ENCODE data around the gene TOMM40.
"Not testable (repeated sequence)": the region's sequence is repeated elsewhere in the genome, so short reads cannot be mapped to it uniquely, and the experiment has no call there.

DNA sequence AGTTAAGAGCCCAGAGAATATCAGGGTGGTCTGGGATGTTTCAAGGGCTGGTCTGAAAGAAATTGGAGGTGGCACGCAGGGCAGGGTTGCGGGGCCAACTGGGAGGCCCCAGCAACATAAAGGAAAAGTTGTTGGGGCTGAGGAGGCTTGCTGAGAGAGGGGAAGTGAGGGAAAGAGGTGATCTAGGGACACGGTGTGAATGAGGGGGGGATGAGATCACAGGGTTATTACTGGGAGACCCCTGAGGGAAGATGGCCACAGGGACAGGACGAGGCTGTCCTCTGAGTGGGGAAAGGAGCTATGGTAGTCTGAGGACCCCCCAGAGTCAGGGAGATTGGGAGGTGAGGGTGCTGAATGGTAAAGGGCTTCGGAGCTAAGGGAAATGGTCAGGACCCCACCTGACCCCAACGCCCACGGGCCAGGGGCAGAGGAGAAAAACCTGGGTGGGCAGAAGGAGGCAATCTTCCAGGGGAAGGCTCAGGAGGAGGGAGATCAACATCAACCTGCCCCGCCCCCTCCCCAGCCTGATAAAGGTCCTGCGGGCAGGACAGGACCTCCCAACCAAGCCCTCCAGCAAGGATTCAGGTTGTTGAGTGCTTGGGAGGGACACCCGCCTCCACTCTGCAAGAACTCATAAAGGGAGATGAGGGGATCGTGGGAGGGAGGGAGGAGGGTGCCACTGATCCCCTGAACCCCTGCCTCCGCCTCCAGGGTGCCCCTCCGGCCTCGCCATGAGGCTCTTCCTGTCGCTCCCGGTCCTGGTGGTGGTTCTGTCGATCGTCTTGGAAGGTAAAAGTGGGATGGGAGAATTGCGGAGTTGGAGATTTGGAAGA, 35.4 kb downstream of the TOMM40 start:
- not testable (repeated sequence) for TF ChIP-seq CTCF (conservative IDR thresholded peaks at IDR 0.05); EZH2 (IDR thresholded peaks at IDR 0.05; ENCODE audit: low read depth)

All from PC-9 (cell line).